ENCODE results near the gene CDC14A.

DNA sequence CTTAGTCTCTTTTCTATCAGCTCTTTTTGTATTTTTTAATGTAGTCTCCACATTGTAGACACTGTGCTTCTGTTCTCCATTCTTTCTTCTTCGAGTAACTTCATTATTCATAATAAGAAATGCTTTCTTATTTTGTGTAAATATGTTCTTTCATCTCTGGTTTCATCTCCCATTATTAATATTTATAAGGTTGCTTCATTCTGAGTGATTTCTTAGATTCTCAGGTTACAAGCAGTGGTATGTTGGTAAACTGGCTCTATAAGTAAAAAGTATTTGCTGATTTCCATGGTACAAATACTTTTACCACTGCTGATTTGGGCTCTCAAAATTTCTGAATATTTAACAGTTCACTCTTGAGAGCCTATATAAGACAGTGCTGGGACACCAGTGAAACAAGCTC is 81.3 kb downstream of the CDC14A start:
- TF ChIP-seq, protein P1, sequence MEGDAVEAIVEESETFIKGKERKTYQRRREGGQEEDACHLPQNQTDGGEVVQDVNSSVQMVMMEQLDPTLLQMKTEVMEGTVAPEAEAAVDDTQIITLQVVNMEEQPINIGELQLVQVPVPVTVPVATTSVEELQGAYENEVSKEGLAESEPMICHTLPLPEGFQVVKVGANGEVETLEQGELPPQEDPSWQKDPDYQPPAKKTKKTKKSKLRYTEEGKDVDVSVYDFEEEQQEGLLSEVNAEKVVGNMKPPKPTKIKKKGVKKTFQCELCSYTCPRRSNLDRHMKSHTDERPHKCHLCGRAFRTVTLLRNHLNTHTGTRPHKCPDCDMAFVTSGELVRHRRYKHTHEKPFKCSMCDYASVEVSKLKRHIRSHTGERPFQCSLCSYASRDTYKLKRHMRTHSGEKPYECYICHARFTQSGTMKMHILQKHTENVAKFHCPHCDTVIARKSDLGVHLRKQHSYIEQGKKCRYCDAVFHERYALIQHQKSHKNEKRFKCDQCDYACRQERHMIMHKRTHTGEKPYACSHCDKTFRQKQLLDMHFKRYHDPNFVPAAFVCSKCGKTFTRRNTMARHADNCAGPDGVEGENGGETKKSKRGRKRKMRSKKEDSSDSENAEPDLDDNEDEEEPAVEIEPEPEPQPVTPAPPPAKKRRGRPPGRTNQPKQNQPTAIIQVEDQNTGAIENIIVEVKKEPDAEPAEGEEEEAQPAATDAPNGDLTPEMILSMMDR (IDR thresholded peaks at IDR 0.05; ENCODE audit: low read depth, low read length, poor library complexity, severe bottlenecking): no peak
- TF ChIP-seq EZH2phosphoT487 (IDR thresholded peaks at IDR 0.05; ENCODE audit: borderline replicate concordance, low read length): no peak

All from DOHH2 (cell line).